ENCODE measurements around the gene WDR45B.

Gene WDR45B

DNA sequence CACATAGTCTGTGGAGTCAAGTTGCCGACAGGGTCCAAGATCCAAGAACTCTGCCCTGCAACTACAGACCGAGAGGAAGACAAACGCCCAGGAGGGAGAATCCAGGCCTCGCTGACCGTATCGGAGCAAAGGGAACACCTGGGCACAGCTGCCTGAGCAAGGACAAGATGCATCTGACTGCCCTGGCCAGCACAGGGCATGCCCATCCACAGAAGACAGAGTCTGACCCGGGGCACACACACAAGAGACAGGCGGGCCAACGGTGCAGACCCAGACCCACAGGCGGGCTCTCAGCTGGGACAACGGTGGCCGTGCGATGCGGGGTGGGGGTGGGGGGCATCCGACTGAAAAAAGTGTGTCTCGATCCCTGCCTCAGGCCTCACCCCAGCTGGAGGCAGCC, 44.0 kb upstream of the WDR45B start:
- peaks cover 16% of the 10 kb centered on the region for H3K9me3 ChIP-seq (ENCODE audit: low read length)
- H3K4me2 ChIP-seq (ENCODE audit: low read length), result no peak overlapping the region
- H3K4me3 ChIP-seq (ENCODE audit: low read depth, low read length, poor library complexity, severe bottlenecking), result no peak overlapping the region
- no peaks in the 10 kb centered on the region for H4K20me1 ChIP-seq (ENCODE audit: insufficient read depth, low read length)
- no peaks in the 10 kb centered on the region for H3F3A ChIP-seq (ENCODE audit: insufficient read depth, low read length)
- no peaks in the 10 kb centered on the region for H3K9me2 ChIP-seq (ENCODE audit: low read depth, low read length)
- H3K4me1 ChIP-seq (ENCODE audit: insufficient read depth, low read length, severe bottlenecking), result no peaks in the 10 kb centered on the region
- H3K27ac ChIP-seq (ENCODE audit: low read depth, low read length, poor library complexity, severe bottlenecking), result no peak overlapping the region
- no peak for TF ChIP-seq EZH2 (IDR thresholded peaks at IDR 0.05; ENCODE audit: borderline replicate concordance, low read length)
- TF ChIP-seq, protein P1, sequence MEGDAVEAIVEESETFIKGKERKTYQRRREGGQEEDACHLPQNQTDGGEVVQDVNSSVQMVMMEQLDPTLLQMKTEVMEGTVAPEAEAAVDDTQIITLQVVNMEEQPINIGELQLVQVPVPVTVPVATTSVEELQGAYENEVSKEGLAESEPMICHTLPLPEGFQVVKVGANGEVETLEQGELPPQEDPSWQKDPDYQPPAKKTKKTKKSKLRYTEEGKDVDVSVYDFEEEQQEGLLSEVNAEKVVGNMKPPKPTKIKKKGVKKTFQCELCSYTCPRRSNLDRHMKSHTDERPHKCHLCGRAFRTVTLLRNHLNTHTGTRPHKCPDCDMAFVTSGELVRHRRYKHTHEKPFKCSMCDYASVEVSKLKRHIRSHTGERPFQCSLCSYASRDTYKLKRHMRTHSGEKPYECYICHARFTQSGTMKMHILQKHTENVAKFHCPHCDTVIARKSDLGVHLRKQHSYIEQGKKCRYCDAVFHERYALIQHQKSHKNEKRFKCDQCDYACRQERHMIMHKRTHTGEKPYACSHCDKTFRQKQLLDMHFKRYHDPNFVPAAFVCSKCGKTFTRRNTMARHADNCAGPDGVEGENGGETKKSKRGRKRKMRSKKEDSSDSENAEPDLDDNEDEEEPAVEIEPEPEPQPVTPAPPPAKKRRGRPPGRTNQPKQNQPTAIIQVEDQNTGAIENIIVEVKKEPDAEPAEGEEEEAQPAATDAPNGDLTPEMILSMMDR (IDR thresholded peaks at IDR 0.05; ENCODE audit: low read length), result no peak
- H3K79me2 ChIP-seq (ENCODE audit: insufficient read depth, low read length), result no peaks in the 10 kb centered on the region
- H2AFZ ChIP-seq (ENCODE audit: low read length), result no peak overlapping the region
- H3K9ac ChIP-seq (ENCODE audit: low read length), result no peak overlapping the region
- H3K27me3 ChIP-seq (ENCODE audit: insufficient read depth, low read length), result peaks cover 9% of the 10 kb centered on the region
- peaks cover 9% of the 10 kb centered on the region; the same call in 1 of the 2 replicates for H3K36me3 ChIP-seq (ENCODE audit: insufficient read depth, low read length)

DNA sequence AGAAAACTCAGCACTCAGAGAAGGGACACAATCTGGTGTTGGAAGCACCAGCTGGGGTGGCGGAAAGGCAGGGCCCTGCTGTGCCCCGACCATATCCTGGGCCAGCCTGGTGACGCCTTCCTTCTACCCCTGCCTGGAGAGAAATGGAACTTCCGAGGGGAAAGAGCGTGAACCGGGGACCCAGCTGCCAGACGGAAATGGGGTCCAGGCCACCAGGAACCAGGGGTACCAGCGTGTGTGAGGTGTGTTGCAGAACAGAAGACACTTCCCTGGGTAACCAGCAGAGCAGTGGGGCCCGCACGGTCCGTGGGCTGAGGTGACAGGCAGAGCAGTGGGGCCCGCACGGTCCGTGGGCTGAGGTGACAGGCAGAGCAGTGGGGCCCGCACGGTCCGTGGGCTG, 43.5 kb upstream of the WDR45B start:
- peaks cover 16% of the 10 kb centered on the region for H3K9me3 ChIP-seq (ENCODE audit: low read length)
- H3K9ac ChIP-seq (ENCODE audit: low read length), result no peak overlapping the region
- no peak overlapping the region for H2AFZ ChIP-seq (ENCODE audit: low read length)
- TF ChIP-seq EZH2 (IDR thresholded peaks at IDR 0.05; ENCODE audit: borderline replicate concordance, low read length), result no peak
- TF ChIP-seq, protein P1 (IDR thresholded peaks at IDR 0.05; ENCODE audit: low read length), result no peak
- no peaks in the 10 kb centered on the region for H3K79me2 ChIP-seq (ENCODE audit: insufficient read depth, low read length)
- peaks cover 9% of the 10 kb centered on the region for H3K27me3 ChIP-seq (ENCODE audit: insufficient read depth, low read length)
- H3K36me3 ChIP-seq (ENCODE audit: insufficient read depth, low read length), result peaks cover 9% of the 10 kb centered on the region; the same call in 1 of the 2 replicates
- H4K20me1 ChIP-seq (ENCODE audit: insufficient read depth, low read length), result no peaks in the 10 kb centered on the region
- no peaks in the 10 kb centered on the region for H3F3A ChIP-seq (ENCODE audit: insufficient read depth, low read length)
- H3K9me2 ChIP-seq (ENCODE audit: low read depth, low read length), result no peaks in the 10 kb centered on the region
- H3K4me1 ChIP-seq (ENCODE audit: insufficient read depth, low read length, severe bottlenecking), result no peaks in the 10 kb centered on the region
- no peak overlapping the region for H3K4me2 ChIP-seq (ENCODE audit: low read length)
- no peak overlapping the region for H3K27ac ChIP-seq (ENCODE audit: low read depth, low read length, poor library complexity, severe bottlenecking)
- no peak overlapping the region for H3K4me3 ChIP-seq (ENCODE audit: low read depth, low read length, poor library complexity, severe bottlenecking)

DNA sequence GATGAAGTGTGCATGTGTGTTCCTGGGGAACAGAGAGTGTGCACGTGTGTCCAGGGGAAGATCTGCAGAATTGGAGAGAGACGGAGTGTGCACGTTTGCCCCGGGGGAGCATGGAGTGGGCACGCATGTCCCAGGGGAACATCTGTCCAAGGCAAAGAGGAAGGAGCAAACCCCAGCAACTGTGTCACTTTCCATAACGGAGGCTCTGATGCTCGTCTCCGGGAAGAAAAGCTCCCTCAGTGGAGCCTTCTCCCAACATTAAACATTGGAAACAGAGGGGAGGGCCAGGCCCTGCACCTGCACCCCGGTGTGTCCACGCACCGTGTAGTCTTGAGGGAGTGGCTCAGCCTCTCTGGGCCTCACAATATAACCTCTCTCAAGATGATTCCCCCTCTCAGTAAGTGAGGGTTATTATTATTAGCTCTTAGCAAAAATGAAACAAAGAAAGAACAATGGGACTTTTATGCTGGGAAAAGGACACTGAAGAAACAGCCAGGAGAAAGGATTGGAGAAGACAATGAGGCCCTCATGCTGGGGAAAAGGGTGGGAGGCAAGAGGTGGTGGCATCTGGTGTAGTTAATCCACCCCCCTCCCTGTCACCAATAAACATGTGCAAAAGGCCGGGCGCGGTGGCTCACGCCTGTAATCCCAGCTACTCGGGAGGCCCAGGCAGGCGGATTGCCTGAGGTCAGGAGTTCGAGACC, 42.7 kb upstream of the WDR45B start:
- no peak overlapping the region for H3K27ac ChIP-seq (ENCODE audit: low read depth, low read length, poor library complexity, severe bottlenecking)
- no peaks in the 10 kb centered on the region for H3K4me1 ChIP-seq (ENCODE audit: insufficient read depth, low read length, severe bottlenecking)
- no peaks in the 10 kb centered on the region for H3F3A ChIP-seq (ENCODE audit: insufficient read depth, low read length)
- TF ChIP-seq, protein P1 (IDR thresholded peaks at IDR 0.05; ENCODE audit: low read length), result no peak
- no peak for TF ChIP-seq EZH2 (IDR thresholded peaks at IDR 0.05; ENCODE audit: borderline replicate concordance, low read length)
- peaks cover 9% of the 10 kb centered on the region for H3K27me3 ChIP-seq (ENCODE audit: insufficient read depth, low read length)
- no peak overlapping the region for H3K4me2 ChIP-seq (ENCODE audit: low read length)
- peaks cover 16% of the 10 kb centered on the region for H3K9me3 ChIP-seq (ENCODE audit: low read length)
- H3K36me3 ChIP-seq (ENCODE audit: insufficient read depth, low read length), result peaks cover 9% of the 10 kb centered on the region; the same call in 1 of the 2 replicates
- H3K9me2 ChIP-seq (ENCODE audit: low read depth, low read length), result no peaks in the 10 kb centered on the region
- H3K79me2 ChIP-seq (ENCODE audit: insufficient read depth, low read length), result no peaks in the 10 kb centered on the region
- H3K9ac ChIP-seq (ENCODE audit: low read length), result no peak overlapping the region
- H4K20me1 ChIP-seq (ENCODE audit: insufficient read depth, low read length), result no peaks in the 10 kb centered on the region
- no peak overlapping the region for H2AFZ ChIP-seq (ENCODE audit: low read length)
- no peak overlapping the region for H3K4me3 ChIP-seq (ENCODE audit: low read depth, low read length, poor library complexity, severe bottlenecking)

Measured in OCI-LY1 (cell line).